B cell (primary cell): ENCODE results near the gene RAD51B. TPM values are rescaled to one million over a fixed set of nuclear protein-coding genes. Genes with fewer than 3 reads are reported as not detected.
"Not testable (repeated sequence)": the region's sequence is repeated elsewhere in the genome, so short reads cannot be mapped to it uniquely, and the experiment has no call there.

Source experiments
- ATAC-seq: fragments of 200-7000 bp; cut with Tn5 transposase; one replicate; pipeline ENCODE4 v1.10.0; 2021; ENCODE audit warnings: low read depth, mild to moderate bottlenecking, moderate number of reproducible peaks, moderate library complexity
- CTCF ChIA-PET: fragments of 350-600 bp; sonication (Branson Sonifier 250); formaldehyde crosslinking; loops from one replicate; lab custom pipeline; 2021; ENCODE audit warnings: antibody characterized with exemption, inconsistent platforms; lab: Charles Lee
- POLR2A ChIA-PET: fragments of 350-600 bp; sonication (Branson Sonifier 250); formaldehyde crosslinking; loops from one replicate; lab custom pipeline; 2021; ENCODE audit warnings: antibody characterized with exemption; lab: Charles Lee
- DNase-seq: peaks from one replicate; pipeline ENCODE4 v3.0.0; 2013
- H2AFZ ChIP-seq: 2 replicates; pipeline ENCODE4 v1.6.1; 2012; ENCODE audit warnings: mild to moderate bottlenecking, low read depth, low read length; ENCODE audit not compliant: insufficient read depth, poor library complexity, severe bottlenecking
- H3K27ac ChIP-seq, 2 donors: 1 replicate in 1 of 2; 2 replicates in 1 of 2; pipeline ENCODE4 v1.5.1; 2012 to 2013; ENCODE audit warnings: low read length in 2 of 2, mild to moderate bottlenecking in 2 of 2, moderate library complexity in 1 of 2
- H3K27me3 ChIP-seq, 4 experiments: fragments of 200-600 bp in 1 of 4; sonication (generic) in 1 of 4; replicated peaks in 1 of 4; 1 replicate in 2 of 4; 2 replicates in 2 of 4; pipeline versions ENCODE4 v1.6.1 to v1.7.0; 2013 to 2016; ENCODE audit warnings: low read length in 3 of 4, mild to moderate bottlenecking in 2 of 4, mixed read lengths in 1 of 4, moderate library complexity in 1 of 4; ENCODE audit not compliant: insufficient read depth in 4 of 4, control insufficient read depth in 3 of 4; ENCODE audit errors: control extremely low read depth in 1 of 4
- H3K36me3 ChIP-seq, 2 experiments: replicated peaks in 1 of 2; 1 replicate in 1 of 2; 2 replicates in 1 of 2; pipeline versions ENCODE4 v1.6.1 to v1.7.1; 2013; ENCODE audit warnings: low read length in 1 of 2; ENCODE audit not compliant: insufficient read depth in 2 of 2, control insufficient read depth in 1 of 2; ENCODE audit errors: control extremely low read depth in 1 of 2, extremely low read depth in 1 of 2
- H3K4me1 ChIP-seq, 2 donors: fragments of 200-600 bp in 1 of 2; sonication (generic) in 1 of 2; 1 replicate in 1 of 2; 2 replicates in 1 of 2; pipeline versions ENCODE4 v1.5.1 to v1.6.1; 2013 to 2017; ENCODE audit warnings: low read length in 2 of 2; ENCODE audit not compliant: control insufficient read depth in 2 of 2, insufficient read depth in 2 of 2
- H3K4me2 ChIP-seq: replicated peaks from 2 replicates; pipeline ENCODE3; 2012; ENCODE audit warnings: mild to moderate bottlenecking, low read depth, low read length; ENCODE audit not compliant: poor library complexity, severe bottlenecking
- H3K4me3 ChIP-seq, 5 experiments: fragments of 200-600 bp in 1 of 5; sonication (generic) in 1 of 5; 1 replicate in 3 of 5; 2 replicates in 2 of 5; pipeline versions ENCODE4 v1.5.1 to v1.7.0; 2011 to 2016; ENCODE audit warnings: low read length in 4 of 5, mild to moderate bottlenecking in 4 of 5, low read depth in 2 of 5, control low read depth in 1 of 5, moderate library complexity in 1 of 5; ENCODE audit not compliant: insufficient read depth in 1 of 5; ENCODE audit errors: control extremely low read depth in 1 of 5, extremely low read depth in 1 of 5
- H3K79me2 ChIP-seq: fragments of 200-600 bp; sonication (generic); one replicate; pipeline ENCODE4 v1.6.0; 2016; ENCODE audit warnings: low read length; ENCODE audit not compliant: control insufficient read depth, insufficient read depth
- H3K9ac ChIP-seq: fragments of 200-600 bp; sonication (generic); 2 replicates; pipeline ENCODE4 v1.6.1; 2017; ENCODE audit warnings: mild to moderate bottlenecking, low read length, moderate library complexity
- H3K9me3 ChIP-seq, 3 donors: one replicate each; pipeline versions ENCODE4 v1.6.1 to v1.7.1; 2013; ENCODE audit warnings: low read length in 2 of 3; ENCODE audit not compliant: control insufficient read depth in 2 of 3, insufficient read depth in 1 of 3; ENCODE audit errors: control extremely low read depth in 1 of 3
- H4K20me1 ChIP-seq: 2 replicates; pipeline ENCODE4 v1.6.0; 2012; ENCODE audit warnings: mild to moderate bottlenecking, low read length; ENCODE audit not compliant: insufficient read depth, control insufficient read depth, poor library complexity, severe bottlenecking
- H3K27ac Mint-ChIP-seq: one replicate; pipeline ENCODE4 v1.8.0; 2021; ENCODE audit warnings: mixed read lengths
- H3K27me3 Mint-ChIP-seq: one replicate; pipeline ENCODE4 v1.8.0; 2021; ENCODE audit warnings: mixed read lengths
- H3K4me1 Mint-ChIP-seq: one replicate; pipeline ENCODE4 v1.8.0; 2021; ENCODE audit warnings: mixed read lengths
- H3K4me3 Mint-ChIP-seq: one replicate; pipeline ENCODE4 v1.8.0; 2021; ENCODE audit warnings: mixed read lengths
- H3K9me3 Mint-ChIP-seq: one replicate; pipeline ENCODE4 v1.8.0; 2022; ENCODE audit warnings: mixed read lengths; ENCODE audit not compliant: insufficient read depth
- EZH2 ChIP-seq: IDR thresholded peaks from 2 replicates; pipeline ENCODE4 v1.6.1; 2012; ENCODE audit warnings: borderline replicate concordance, low read depth, mild to moderate bottlenecking, moderate library complexity, low read length; ENCODE audit not compliant: insufficient read depth, poor library complexity, severe bottlenecking
- WGBS: methylation state at CpG from one replicate; pipeline ENCODE4 v1.1.5; 2013; ENCODE audit warnings: missing lambda C conversion rate; ENCODE audit not compliant: insufficient coverage; 5-methylcytosine and 5-hydroxymethylcytosine counted together
- intact Hi-C: fragments of 100-400 bp; cut with micrococcal nuclease; formaldehyde crosslinking; loops from one replicate; pipeline ENCODE4 v1.10.0; 2022
- polyA plus RNA-seq: library from polyadenylated mRNA; depleted of rRNA; stranded (reverse); fragments of >200 nt; gene quantifications from 2 replicates; pipeline ENCODE4 v1.2.3, GENCODE V29; 2012
- total RNA-seq, 2 donors: library from RNA; stranded (reverse); fragments of 120-200 nt in 1 of 2; gene quantifications; 1 replicate in 1 of 2; 2 replicates in 1 of 2; pipeline versions ENCODE4 v1.2.3 to v1.2.4, GENCODE V29; 2013 to 2022
- TF ChIP-seq, protein P1 (sequence below): fragments of 200-600 bp; IDR thresholded peaks from one replicate; pipeline ENCODE4 v1.8.0; 2022; ENCODE audit warnings: antibody characterized with exemption, mild to moderate bottlenecking

The RAD51B gene
- total and polyA plus RNA-seq, 2 donors (not counting 1 experiment from before 2014, with no cell fraction given) = 6.5 to 60.6 TPM

DNA sequence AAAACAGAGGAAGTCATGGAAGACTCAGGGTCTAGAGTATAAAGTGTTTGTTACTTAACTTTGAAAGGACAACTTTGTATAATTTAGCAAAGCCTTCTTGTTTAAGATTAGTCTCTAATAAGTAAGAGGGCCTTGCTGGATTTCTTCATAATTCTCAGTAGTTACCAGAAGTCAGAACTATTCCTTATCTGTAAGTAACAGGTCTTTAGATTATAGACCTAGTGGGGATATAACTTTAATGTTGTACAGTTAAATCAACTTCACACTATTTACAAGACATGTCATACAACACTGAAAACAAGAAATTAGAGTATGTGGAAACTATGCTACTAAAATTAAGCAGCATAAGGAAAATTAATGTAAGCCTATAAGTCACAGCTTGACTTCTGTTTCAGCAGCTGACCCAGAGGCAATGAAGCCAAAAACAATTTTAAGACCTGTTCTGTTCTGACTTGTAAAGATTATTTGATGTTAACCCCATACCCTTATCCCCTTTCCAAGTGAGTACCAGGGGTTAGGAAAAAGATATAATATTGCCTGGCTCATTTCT is 398.3 kb downstream of the RAD51B start:
- no peak overlapping the region for H2AFZ ChIP-seq
- Mint-ChIP-seq H3K4me1 (peaks cover 18% of the 10 kb centered on the region), H3K27me3 (no peaks in the 10 kb centered on the region), H3K4me3 (no peak overlapping the region), H3K27ac (no peak overlapping the region), H3K9me3 (peaks cover 3% of the 10 kb centered on the region)
- H3K27me3 ChIP-seq = no peaks in the 10 kb centered on the region
- no peaks in the 10 kb centered on the region for H4K20me1 ChIP-seq
- no peak for TF ChIP-seq EZH2
- TF ChIP-seq, protein P1, sequence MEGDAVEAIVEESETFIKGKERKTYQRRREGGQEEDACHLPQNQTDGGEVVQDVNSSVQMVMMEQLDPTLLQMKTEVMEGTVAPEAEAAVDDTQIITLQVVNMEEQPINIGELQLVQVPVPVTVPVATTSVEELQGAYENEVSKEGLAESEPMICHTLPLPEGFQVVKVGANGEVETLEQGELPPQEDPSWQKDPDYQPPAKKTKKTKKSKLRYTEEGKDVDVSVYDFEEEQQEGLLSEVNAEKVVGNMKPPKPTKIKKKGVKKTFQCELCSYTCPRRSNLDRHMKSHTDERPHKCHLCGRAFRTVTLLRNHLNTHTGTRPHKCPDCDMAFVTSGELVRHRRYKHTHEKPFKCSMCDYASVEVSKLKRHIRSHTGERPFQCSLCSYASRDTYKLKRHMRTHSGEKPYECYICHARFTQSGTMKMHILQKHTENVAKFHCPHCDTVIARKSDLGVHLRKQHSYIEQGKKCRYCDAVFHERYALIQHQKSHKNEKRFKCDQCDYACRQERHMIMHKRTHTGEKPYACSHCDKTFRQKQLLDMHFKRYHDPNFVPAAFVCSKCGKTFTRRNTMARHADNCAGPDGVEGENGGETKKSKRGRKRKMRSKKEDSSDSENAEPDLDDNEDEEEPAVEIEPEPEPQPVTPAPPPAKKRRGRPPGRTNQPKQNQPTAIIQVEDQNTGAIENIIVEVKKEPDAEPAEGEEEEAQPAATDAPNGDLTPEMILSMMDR = no peak
- POLR2A ChIA-PET = no interaction called here
- no peak overlapping the region for H3K4me3 ChIP-seq
- no peak overlapping the region for H3K9ac ChIP-seq
- CTCF ChIA-PET = interaction anchor here (0.6 kb wide), 1 partner anchor 274 kb away, joined by 3 read pairs; no protein-coding TSS in a partner anchor
- H3K79me2 ChIP-seq = no peaks in the 10 kb centered on the region
- intact Hi-C loops = loop anchor here (10.0 kb wide), 1 partner anchor 273 kb away; no protein-coding TSS in a partner anchor
- no peaks in the 10 kb centered on the region for H3K9me3 ChIP-seq
- H3K27ac ChIP-seq = no peak overlapping the region
- H3K4me2 ChIP-seq = no peak overlapping the region
- DNase-seq (no peak), ATAC-seq (no peak)
- peaks cover 11 to 15% of the 10 kb centered on the region in 2 donors for H3K4me1 ChIP-seq
- H3K36me3 ChIP-seq = no peaks in the 10 kb centered on the region

DNA sequence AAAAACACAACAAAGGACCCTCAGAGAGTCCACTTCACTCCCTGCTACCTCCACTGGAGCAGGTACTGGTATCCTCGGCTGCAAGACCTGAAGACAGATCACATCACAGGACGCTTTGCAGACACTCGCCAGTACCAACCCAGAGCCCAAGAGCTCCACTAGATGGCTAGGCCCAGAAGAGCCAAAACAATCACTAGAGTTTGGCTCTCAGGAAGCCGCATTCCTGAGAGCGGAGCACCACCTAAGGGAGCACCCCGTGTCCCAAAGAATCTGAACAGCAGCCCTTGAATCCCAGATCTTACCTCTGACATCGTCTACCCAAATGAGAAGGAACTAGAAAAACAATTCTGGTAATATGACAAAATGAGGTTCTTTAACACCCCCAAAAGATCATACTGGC is 399.8 kb downstream of the RAD51B start:
- no peak for DNase-seq
- ATAC-seq = no peak
- Histone ChIP-seq H4K20me1 (no peaks in the 10 kb centered on the region), H3K9ac (no peak overlapping the region), H3K27me3 (no peaks in the 10 kb centered on the region), H3K27ac (no peak overlapping the region), H3K79me2 (no peaks in the 10 kb centered on the region), H2AFZ (no peak overlapping the region), H3K9me3 (no peaks in the 10 kb centered on the region), H3K4me3 (no peak overlapping the region), H3K4me1 (peaks cover 11 to 15% of the 10 kb centered on the region in 2 donors), H3K4me2 (no peak overlapping the region), H3K36me3 (no peaks in the 10 kb centered on the region)
- WGBS = 96% methylated on average over 3 of the region's 7 CpGs
- POLR2A ChIA-PET = no interaction called here
- Mint-ChIP-seq H3K4me1 (peaks cover 13% of the 10 kb centered on the region), H3K27me3 (no peaks in the 10 kb centered on the region), H3K27ac (no peak overlapping the region), H3K4me3 (no peak overlapping the region), H3K9me3 (peaks cover 3% of the 10 kb centered on the region)
- CTCF ChIA-PET = interaction anchor here (1.1 kb wide), 1 partner anchor 25 kb away, joined by 3 read pairs; no protein-coding TSS in a partner anchor
- intact Hi-C loops = loop anchor here (10.0 kb wide), 1 partner anchor 275 kb away; no protein-coding TSS in a partner anchor
- TF ChIP-seq, protein P1 = no peak
- TF ChIP-seq EZH2 = no peak

DNA sequence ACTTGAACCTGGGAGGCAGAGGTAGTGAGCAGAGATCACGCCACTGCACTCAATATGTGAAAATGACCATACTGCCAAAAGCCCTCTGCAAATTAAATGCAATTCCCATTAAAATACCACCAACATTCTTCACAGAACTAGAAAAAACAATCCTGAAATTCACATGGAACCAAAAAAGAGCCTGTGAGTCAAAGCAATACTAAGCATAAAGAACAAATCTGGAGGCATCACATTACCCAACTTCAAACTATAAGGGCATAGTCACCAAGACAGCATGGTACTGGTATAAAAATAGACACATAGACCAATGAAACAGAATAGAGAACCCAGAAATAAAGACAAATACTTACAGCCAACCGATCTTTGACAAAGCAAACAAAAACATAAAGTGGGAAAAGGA is 401.5 kb downstream of the RAD51B start:
- H2AFZ ChIP-seq, H3K79me2 ChIP-seq, intact Hi-C loops, H3K9me3 ChIP-seq, ATAC-seq, CTCF ChIA-PET, H3K27ac ChIP-seq, H4K20me1 ChIP-seq, H3K9me3 Mint-ChIP-seq, DNase-seq, H3K4me3 ChIP-seq, H3K27me3 ChIP-seq, H3K27ac Mint-ChIP-seq, H3K27me3 Mint-ChIP-seq, H3K4me2 ChIP-seq, H3K36me3 ChIP-seq, H3K9ac ChIP-seq, POLR2A ChIA-PET, H3K4me3 Mint-ChIP-seq, H3K4me1 Mint-ChIP-seq, H3K4me1 ChIP-seq: not testable (repeated sequence)
- no CpG with 5 or more reads among the region's 2 CpGs for WGBS
